Measurements from ENCODE around the gene PAX5.

PAX5 gene

DNA sequence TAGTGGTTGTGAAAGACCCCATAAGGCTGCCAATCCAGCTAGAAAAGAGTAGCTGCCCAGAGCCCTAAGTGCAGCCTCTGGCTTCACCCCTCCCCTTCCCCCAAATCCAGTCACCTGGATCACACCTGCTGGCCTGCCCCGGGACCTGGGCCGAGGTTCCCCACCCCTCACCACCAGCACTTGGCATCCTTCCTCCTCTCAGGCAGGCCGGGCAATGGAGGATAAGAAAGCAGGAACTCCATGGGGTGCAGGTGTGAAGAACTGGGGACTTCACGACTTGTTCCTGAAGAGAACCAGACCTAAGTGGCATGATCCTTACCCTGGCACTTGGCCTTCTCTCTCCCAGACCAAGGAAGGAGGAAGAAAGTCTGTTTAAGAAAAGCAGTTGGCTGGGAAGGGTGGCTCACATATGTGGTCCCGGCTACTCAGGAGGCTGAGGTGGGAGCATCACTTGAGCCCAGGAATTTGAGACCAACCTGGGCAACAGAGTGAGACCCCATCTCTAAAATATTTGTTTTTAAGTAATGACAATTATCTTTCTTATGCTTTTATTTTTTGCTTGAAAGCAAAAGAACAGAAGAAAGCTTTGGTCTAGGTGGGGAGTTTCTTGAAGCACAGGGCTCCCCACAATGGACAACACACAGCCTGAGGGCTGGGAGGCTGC is 131.1 kb downstream of the PAX5 start:
- no peak for DNase-seq (ENCODE audit: low read depth, low spot score)

DNA sequence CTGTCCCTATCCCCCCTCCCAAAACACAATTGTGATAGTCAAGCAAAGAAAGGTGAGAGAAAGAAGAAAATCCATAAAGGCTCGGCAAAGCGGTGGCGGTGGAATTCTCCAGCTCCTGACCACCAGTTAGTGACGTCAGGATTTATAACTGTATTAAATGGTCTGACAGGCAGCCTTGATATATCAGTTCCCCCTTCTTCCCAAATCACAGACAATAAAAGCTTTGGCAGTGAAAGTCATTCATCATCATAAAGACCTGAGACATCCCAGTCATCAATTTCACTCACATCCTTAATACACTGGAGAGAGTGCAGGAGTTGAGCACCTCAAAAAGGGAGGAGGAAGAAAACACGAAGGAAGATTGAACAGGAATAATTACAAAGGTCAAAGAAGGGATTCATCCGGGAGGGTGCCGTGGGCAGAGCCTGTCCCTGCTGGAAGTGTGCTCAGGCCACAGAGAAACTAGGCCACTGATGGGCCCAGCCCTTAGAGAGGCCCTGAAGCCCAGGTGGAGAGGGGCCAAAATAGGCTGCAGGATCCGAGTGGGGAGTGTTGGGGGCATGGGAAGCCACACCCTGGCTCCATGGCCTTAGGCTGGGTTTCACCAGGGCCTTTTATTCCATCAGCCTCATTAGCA is 131.9 kb downstream of the PAX5 start:
- DNase-seq (ENCODE audit: low read depth, low spot score) = no peak

DNA sequence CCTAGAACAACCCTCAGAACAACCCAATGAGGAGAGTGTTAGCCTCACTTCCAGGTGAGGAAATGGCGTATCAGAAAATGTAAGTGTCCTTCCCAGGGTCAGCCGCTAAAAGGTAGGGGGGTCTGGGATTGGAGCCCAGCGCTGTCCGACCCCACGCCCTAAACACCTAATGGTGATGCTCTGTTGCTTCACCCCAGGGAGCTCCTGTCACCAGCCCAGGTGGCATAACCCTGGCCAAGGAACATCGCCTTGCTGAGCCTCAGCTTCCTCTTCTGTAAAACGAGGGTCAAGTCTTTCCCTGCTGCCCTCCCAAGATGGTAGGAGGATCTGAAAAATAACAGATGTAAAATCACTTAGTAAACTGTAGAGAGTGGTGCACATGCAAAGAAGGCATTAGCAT is 132.5 kb downstream of the PAX5 start:
- no peak for DNase-seq (ENCODE audit: low read depth, low spot score)

DNA sequence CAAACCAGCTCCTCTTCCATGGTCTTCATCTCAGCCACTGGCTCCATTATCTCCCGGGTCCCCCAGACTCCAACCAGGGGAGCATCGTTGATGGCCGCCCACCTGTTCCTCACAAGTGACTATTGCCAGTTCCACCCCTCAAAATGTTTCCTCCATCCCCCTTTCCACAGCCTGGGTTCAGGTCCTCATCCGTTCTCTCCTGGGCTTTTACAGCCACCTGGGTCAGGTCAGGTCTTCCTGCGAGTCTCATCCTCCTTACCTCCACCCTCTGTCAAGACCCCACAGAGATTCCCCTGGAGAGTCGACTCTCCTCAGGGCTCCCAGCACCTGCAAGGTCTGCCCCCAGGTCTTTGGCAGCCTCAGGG is 133.2 kb downstream of the PAX5 start:
- DNase-seq (ENCODE audit: low read depth, low spot score) = no peak

DNA sequence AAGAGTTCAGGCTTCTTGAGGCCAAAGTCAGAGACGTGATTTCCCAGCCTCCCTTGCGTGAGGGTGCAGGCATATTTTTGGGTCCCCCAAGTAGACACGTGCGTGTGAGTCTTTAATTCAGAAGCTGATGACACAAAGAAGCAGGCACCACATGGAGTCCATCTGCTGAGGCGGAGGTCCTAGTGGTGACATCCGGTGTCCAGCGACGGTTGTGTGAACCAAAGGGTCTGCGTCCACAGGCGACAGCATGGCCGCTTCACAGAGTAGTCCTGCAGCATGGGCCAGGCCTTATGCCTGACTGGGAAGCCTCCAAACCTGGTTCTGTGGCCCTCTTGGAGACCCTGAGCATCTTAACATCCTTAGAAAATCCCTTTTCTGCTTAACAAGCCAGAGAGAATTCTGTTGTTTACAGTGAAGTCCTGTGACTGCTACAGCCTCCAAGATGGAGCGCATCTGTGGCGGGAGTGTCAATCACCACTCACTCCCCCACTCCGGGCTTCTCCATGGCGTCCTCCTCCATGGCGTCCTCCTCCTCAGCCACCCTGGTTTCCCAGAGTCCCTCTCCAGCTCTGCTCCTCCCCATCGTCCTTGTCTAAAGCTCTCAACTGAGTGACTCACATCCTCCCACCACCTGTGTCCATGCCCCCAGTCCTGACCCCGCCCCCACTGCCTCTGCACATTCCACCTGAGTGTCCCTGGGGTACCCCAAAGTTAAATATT is 133.8 kb downstream of the PAX5 start:
- DNase-seq (ENCODE audit: low read depth, low spot score) = no peak

DNA sequence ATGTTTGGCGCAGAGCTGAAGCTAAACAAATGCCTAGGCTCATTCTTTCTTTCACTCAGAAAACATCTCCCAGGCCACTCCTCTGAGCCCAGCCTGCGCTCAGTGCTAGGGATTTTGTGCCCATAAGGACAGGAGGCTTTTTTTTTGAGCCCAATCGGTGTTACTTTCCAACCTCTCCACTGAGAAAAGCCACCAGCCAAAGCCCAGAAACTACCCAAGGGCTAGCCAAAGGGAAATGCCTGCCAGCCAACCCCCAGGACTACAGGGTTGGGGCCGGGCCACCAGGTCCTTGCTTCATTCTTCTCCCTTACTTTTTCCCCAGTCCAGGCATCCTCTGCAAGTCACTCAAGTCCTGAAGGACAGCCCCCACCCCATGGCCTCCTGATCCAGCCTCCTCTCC is 134.7 kb downstream of the PAX5 start:
- no peak for DNase-seq (ENCODE audit: low read depth, low spot score)

DNA sequence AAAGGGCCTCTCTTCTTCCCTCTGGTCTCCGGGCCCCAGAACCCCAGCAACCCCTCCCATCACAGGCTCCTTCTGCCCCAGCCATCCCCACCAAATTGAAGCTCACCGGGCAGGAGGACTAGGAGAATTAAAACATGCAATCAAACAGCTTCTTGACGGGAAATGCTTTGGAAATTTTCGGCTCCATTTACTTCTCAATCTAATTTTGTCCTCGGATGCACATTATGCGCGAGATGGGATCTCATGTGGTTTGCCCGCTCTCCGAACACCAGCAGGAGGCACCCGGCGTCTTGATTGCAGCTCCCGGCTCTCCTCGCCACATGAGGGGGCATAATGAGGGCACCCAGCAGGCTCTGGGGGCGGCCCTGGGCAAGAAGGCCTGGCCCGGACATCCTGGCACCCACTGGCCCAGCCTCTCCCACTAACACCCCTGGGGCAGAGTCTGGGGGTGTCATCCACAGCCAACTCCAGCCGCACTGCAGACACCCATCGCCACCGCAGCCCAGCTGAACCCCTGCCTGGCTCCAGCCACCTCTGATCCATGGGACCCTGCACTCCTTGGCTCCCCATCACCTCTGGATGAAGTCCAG is 135.5 kb downstream of the PAX5 start:
- no peak for DNase-seq (ENCODE audit: low read depth, low spot score)

DNA sequence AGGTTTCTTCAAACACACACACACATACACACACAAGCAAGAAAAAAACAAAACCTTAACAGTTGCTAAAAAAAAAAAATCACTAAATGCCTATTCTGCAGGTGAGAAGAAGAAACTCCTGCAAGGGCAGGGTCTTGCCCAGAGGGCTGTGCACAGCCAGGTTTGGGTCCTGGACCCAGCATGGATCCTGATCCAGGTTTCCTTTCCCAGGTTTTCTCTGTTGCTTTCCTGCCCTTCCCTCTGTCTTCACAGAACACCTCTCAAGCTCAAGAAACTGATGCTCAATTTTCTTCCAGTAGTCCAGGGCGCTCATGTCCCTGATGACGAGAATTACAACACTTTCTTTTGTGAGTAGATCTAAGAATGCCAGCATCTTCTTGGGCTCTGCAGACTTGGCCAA is 136.6 kb downstream of the PAX5 start:
- no peak for DNase-seq (ENCODE audit: low read depth, low spot score)

DNA sequence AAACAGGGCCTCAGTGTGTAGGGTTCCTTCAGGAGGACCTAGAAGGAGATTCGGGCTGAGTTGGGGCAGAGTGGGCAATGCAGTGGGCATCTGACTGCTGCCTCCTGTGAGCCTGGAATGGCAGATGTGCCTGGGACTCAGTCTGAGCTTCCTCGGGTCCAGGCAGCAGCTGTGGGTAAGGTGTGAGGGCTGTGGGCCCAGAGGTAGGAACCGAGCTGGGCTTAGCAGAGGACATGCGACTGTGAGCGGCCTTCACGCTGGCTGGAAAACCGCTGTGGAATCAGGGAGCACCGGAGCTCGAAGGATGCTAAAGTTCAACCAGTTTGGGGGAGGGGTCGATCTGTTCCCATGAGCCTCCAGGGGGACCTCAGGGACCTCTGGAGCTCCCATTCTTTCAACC is 137.0 kb downstream of the PAX5 start:
- DNase-seq (ENCODE audit: low read depth, low spot score) = no peak

DNA sequence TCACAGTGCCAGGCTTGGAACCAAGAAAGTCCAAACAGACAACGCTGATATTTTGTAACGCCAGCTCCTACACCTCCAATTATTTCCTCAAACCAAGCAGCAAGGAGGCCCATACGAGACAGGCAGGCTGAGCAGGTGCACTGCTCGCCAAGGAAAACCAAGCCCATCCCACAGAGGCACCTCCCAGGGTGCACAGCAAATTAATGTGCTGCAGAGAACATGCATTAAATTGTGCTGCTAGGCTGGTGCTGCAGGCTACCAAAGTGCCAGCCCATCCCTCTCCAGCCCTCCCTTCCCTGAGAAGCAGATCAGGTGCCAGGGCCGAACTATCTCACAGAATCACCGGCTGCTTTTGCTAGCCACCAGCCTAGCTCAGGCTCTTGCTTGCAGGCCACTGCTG is 137.8 kb downstream of the PAX5 start:
- no peak for DNase-seq (ENCODE audit: low read depth, low spot score)

DNA sequence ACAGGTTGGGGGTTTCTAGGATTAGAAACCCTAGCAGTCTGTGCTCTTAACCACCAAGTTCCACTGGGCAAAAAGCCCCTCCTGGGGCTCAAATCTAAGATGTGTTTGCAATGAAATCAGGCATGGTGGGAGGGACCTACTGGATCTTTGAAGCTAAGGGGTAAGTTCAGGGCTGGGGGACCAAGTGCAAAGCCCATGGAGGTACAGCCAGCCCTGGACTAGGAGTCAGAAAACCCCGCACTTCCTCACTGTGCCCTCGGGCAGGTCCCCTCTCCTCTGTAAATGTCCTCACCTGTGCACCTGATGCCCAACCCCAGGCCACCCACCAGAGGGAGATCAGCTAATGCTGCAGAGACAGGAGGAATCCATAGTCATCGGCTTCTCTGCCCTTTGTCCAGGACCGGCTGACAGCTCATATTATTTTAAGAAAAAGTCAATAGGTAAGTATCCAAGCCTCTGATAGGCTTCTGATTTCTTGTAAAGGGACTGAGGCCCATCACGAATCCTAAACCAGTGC is 138.3 kb downstream of the PAX5 start:
- DNase-seq (ENCODE audit: low read depth, low spot score) = no peak

DNA sequence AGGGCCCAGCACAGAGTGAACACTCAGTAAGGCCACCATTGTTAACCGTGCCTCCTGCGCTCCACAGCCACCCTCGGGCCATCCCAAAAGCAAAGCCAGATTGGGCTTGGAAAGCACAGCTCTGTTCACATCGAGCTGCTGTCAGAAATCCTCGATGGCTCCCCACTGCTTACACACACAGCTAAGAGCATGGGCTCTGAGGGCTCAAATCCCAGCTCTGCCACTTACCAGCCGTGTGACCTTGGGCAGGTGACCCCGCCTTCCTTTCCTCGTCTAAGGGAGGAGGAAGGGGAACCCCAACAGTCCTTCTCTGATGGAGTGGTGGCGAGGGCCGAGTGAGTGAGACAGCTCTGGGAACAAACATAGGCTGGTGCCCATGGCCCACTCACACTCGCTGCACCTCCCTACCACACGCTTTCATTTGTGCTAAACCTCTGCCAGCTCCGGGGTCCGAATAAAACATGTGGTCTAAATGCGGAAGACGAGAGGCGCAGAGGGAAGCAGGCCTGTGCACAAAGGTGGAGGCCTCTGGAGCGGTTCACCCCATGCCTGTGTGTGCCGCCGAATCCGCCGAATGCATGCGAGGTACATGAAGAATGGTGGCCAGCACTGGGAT is 139.3 kb downstream of the PAX5 start:
- DNase-seq (ENCODE audit: low read depth, low spot score) = no peak

DNA sequence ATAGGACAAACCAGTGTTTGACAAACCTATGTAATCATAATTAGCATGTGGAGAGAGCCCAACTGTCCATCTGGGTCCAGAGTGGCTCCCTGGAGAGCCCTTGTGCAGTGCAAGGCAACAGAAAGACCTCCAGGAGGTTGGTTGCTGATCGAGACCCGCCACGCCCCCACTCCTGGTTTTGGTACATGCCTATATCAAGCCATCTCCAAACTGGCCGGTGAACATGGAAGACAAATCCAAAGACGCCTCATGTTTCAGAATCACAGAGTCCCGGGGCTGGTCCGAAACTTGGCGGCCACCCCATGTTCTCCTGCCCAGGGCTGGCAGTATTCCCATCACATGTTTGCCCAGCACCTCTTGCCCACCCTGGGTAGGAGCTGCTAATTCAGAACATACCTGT is 140.2 kb downstream of the PAX5 start:
- DNase-seq (ENCODE audit: low read depth, low spot score) = no peak

DNA sequence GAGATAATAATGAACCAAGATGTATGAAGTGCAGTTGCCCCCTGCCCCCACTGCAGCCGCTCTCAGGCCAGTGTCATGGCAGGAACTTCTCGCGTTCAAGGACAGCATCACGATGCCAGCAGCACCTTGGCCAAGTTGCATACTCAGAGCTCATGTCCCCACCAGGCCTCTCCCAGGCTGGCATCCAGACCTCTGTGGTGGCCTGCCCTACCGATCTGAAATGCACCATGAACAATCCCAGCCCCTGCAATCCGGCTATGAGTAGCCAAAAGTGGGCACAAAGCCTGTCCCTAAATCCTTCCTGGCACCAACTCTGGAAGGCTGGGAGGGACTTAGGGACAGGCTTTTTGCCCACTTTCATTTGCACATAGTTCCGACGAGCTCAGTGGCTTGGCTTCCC is 140.9 kb downstream of the PAX5 start:
- DNase-seq (ENCODE audit: low read depth, low spot score) = no peak

DNA sequence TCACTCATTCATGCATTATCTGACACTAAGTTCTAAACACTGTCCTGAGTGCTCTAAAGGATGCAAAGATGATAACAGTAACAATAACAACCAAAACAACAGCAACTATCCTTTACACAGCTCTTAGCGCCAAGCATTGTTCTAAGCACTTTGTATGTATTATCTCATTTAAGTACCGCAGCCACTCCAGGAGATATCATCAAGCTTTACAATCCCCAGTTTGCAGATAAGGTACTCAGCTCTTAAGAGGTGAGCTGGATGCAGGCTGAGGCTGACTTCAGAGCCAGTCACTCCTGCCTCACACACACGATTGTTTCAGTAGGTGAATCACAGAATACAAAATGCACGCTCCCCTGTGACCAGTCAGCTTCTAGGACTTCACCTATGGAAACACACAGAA is 141.8 kb downstream of the PAX5 start:
- no peak for DNase-seq (ENCODE audit: low read depth, low spot score)

DNA sequence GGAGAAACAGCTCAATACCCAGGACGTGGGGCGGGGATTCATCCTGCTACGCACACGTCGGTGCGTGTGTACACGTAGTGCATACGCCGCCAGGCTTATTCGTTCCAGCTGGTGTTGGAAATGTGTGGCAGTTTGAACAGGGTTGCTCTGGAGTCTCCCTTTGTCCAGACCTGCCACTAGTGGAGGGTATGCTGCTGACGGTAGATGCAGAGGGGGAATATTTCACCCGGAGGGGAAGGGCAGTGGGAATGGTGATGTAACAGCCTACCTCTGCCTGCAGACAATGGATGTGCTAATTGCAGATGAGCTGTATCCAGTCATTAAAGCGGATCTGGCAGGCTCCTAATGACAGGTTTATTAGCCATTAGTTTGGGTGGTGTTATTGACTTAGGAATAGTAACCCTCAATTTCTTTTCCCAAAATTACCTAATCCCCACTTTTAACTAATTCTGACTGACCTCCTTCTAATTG is 142.7 kb downstream of the PAX5 start:
- DNase-seq (ENCODE audit: low read depth, low spot score) = no peak

DNA sequence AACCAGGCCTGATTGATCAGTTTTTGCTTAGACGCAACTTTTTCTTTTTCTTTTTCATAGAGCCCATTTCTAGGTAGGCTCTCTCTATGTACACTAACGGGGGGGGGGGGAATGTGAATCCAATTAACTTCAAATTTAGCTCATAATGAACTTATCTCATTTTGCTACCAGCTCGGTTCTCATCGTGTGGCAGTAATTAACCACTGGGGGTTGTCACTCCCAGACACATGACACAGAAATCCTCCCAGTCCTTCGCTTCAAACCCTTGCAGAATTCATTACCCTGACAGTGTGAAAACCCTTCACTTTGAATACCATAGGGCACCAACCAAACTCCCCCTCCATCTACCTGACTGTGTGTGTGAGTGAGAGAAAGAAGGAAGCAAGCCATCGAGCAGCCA is 144.2 kb downstream of the PAX5 start:
- DNase-seq (ENCODE audit: low read depth, low spot score) = no peak

DNA sequence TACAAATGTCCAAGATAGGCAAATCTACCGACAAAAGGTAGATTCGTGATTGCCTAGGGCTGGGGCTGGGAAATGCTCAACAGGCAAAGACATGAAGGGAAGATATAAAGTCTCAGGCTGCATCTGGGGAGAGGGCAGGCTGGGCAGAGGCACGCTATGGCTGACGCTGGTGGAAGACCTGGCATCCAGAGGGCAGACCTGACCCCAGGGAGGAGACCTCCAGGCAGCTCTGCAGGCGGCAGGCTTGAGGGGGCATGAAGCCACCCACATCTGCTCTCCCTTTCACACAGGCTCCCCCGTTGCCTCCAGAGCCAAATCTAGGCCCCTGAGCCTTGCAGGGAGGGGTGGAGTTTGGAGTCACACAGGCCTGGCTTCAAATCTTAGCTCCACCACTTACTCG is 145.5 kb downstream of the PAX5 start:
- no peak for DNase-seq (ENCODE audit: low read depth, low spot score)

DNA sequence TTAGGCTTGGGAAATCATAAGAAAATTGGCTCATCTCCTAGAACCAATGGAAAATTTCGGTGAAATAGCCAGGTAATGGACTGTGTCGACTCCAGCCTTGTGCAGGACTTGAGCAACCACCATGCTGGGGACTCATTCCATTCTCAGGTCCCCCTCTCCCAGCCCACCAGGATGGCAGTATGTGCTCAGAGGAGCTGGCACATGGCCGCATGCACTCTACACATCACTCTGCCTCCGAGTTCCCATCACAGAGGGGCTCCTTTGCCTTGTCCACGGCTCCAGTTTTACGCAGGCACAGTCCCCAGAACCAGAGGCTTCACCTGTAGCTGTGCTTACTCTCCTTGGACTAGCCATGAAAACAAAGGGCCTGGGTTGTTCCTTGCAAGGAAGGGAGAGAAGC is 149.3 kb downstream of the PAX5 start:
- DNase-seq (ENCODE audit: low read depth, low spot score) = no peak

DNA sequence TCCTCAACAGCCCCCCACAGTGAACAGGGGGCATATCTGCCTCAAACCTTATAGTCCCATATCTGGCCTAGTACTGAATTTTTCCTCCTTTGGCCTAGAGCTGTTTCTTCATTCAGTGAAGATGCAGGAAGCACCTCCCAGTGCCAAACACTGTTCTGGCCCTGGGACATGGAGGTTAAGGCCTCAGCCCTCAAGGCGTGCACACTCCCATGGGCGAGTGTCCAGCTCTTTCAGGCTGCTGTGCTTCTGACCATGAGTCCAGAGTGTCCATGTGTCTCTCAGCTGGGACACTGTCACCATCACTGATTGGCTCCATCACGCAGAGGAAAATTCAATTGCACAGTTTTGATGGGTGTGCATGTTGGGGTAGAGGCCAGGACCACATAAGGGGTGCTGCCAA is 151.5 kb downstream of the PAX5 start:
- no peak for DNase-seq (ENCODE audit: low read depth, low spot score)

DNA sequence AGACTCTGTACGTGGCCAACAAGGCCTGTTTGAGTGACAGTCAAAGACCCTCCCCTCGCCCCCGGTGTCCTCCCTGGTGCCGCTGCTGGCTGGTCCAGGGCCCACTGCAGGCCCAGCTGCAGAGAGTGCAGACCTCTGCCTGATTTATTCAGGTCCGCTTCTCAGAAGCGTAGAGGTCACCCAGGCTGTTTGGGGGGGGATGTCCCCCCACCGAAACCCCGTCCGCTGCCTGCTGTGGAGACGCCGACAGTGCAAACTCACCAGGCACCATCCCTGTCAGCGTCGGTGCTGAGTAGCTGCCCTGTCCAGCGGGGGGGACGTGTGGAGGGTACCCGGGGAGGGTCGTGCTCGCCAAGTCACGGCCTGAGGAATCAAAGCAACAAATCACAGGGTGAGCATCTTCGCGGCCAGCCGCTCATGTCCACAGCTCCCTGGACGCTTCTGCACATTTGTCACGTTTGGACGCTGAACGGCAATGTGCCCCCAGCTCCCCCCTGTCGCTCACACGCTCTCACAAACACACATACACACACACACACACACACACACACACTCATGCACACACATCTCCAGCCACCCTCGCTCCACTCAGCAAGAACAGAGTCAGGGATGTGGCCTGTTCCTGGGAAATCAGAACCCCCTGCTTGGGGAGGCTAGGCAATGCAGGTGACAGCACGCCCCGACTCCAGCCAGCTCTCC is 152.2 kb downstream of the PAX5 start:
- DNase-seq (ENCODE audit: low read depth, low spot score) = no peak

DNA sequence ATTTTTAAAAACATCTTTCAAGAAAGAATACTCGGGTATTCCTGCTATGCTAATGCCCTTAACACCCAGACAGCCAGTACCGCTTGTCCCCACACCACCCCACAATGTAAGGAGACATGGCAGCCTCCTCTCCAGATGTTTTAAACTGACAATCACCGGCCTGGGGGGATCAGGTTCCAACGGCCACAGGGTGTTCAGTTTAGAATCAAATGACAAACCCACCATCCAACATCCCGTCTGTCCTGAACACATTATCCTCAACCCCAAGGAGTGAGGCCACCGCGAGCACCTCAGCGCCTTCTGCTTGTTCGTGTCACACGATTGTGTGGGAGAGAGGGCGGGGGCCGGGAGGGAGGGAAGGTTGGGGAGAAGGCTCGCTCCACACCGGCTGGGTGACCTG is 152.8 kb downstream of the PAX5 start:
- DNase-seq (ENCODE audit: low read depth, low spot score) = no peak
